CD4-positive, CD25-positive, alpha-beta regulatory T cell (primary cell): Measurements from ENCODE around the gene ATP8B1. TPM values are rescaled to one million over a fixed set of nuclear protein-coding genes. Genes with fewer than 3 reads are reported as not detected.

Experiments
- ATAC-seq, 2 donors: fragments of 150-1000 bp; cut with Tn5 transposase; one replicate each; pipeline ENCODE4 v1.10.0; 2021; ENCODE audit warnings: low read depth in 2 of 2, moderate number of reproducible peaks in 2 of 2, moderate library complexity in 1 of 2
- DNase-seq, 3 donors: peaks; one replicate each; pipeline versions ENCODE4 v3.0.0 to v3.0.0-alpha.2; 2012 to 2022; ENCODE audit warnings: mixed read lengths in 1 of 3
- H3K27ac ChIP-seq: one replicate; pipeline ENCODE4 v1.7.0; 2013; ENCODE audit warnings: mild to moderate bottlenecking, low read length; ENCODE audit not compliant: insufficient read depth, poor library complexity, severe bottlenecking
- H3K27me3 ChIP-seq: one replicate; pipeline ENCODE4 v1.7.0; 2013; ENCODE audit warnings: low read length; ENCODE audit not compliant: control insufficient read depth, insufficient read depth
- H3K36me3 ChIP-seq: one replicate; pipeline ENCODE4 v1.7.0; 2013; ENCODE audit warnings: mild to moderate bottlenecking, low read length, moderate library complexity; ENCODE audit not compliant: control insufficient read depth, insufficient read depth
- H3K4me1 ChIP-seq: 2 replicates; pipeline ENCODE4 v1.7.0; 2013; ENCODE audit warnings: mild to moderate bottlenecking, low read length; ENCODE audit not compliant: insufficient read depth, control insufficient read depth, poor library complexity, severe bottlenecking
- H3K4me3 ChIP-seq: one replicate; pipeline ENCODE4 v1.7.0; 2013; ENCODE audit warnings: low read depth, mild to moderate bottlenecking, low read length, moderate library complexity
- H3K9me3 ChIP-seq, 2 experiments: 1 replicate in 1 of 2; 2 replicates in 1 of 2; pipeline ENCODE4 v1.7.0; 2013; ENCODE audit warnings: low read length in 2 of 2, mild to moderate bottlenecking in 1 of 2, moderate library complexity in 1 of 2; ENCODE audit not compliant: control insufficient read depth in 2 of 2
- H3K27ac Mint-ChIP-seq, 3 donors: one replicate each; pipeline ENCODE4 v1.8.0; 2020 to 2022; ENCODE audit warnings: mild to moderate bottlenecking in 3 of 3, mixed read lengths in 3 of 3, moderate library complexity in 2 of 3
- H3K27me3 Mint-ChIP-seq: one replicate; pipeline ENCODE4 v1.8.0; 2022; ENCODE audit warnings: mild to moderate bottlenecking, mixed read lengths
- H3K36me3 Mint-ChIP-seq: one replicate; pipeline ENCODE4 v1.8.0; 2020; ENCODE audit warnings: mixed read lengths
- H3K4me1 Mint-ChIP-seq, 4 donors: one replicate each; pipeline ENCODE4 v1.8.0; 2020 to 2022; ENCODE audit warnings: mixed read lengths in 4 of 4, mild to moderate bottlenecking in 1 of 4
- H3K4me3 Mint-ChIP-seq, 4 donors: one replicate each; pipeline ENCODE4 v1.8.0; 2020 to 2022; ENCODE audit warnings: mild to moderate bottlenecking in 4 of 4, mixed read lengths in 4 of 4, moderate library complexity in 3 of 4
- H3K9me3 Mint-ChIP-seq, 7 donors: one replicate each; pipeline ENCODE4 v1.8.0; 2020 to 2022; ENCODE audit warnings: mixed read lengths in 7 of 7, mild to moderate bottlenecking in 3 of 7, moderate library complexity in 2 of 7
- polyA plus RNA-seq, 4 donors: library from polyadenylated mRNA; unstranded; fragments of 300-500 nt; fragmentation: Illumina TruSeq; gene quantifications; one replicate each; pipeline ENCODE4 v1.2.3, GENCODE V29; 2021
- total RNA-seq: library from RNA; stranded (reverse); gene quantifications from one replicate; pipeline ENCODE4 v1.2.3, GENCODE V29; 2022

The ATP8B1 gene
- total and polyA plus RNA-seq, 5 donors from 2014 or later = 0.20 TPM; not detected in 4

DNA sequence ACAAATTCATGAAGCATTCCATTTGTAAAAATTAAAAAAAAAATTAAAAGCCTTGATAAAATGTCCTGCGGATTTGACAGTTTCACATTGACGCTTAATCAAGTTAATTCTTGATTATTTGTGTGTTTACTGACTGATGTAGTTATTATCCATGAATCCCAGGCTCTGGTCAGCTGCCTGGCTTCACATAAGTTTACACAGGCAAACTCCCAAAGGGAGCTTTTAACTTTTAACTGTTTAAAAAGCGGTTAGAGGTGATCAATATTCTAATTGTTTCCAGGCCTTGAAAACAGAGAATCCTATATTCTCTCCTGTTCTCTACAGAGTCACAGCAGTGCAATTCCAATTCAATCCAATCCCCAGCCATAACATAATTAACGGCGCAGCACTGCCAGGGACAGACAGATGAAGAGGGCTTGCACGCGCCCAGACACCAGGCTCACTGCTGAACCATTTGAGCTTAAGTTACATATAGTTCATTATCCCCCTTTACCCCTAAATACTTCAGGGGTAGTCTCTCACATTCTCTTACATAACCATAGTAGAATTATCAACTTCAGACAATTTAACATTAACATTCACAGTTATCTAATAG lies 47.5 kb downstream of the ATP8B1 start:
- no peaks in the 10 kb centered on the region for H3K9me3 ChIP-seq
- no peak overlapping the region for H3K27ac Mint-ChIP-seq
- H3K4me3 Mint-ChIP-seq = no peak overlapping the region
- no peaks in the 10 kb centered on the region for H3K36me3 Mint-ChIP-seq
- H3K27ac ChIP-seq = no peak overlapping the region
- H3K4me1 Mint-ChIP-seq = peaks cover 0 to 7% (median 0%) of the 10 kb centered on the region in 4 donors
- no peak overlapping the region for H3K4me3 ChIP-seq
- no peak for DNase-seq
- no peaks in the 10 kb centered on the region for H3K27me3 ChIP-seq
- H3K4me1 ChIP-seq = no peaks in the 10 kb centered on the region
- no peaks in the 10 kb centered on the region for H3K36me3 ChIP-seq
- ATAC-seq = no peak
- no peaks in the 10 kb centered on the region for H3K27me3 Mint-ChIP-seq
- H3K9me3 Mint-ChIP-seq = no peaks in the 10 kb centered on the region

DNA sequence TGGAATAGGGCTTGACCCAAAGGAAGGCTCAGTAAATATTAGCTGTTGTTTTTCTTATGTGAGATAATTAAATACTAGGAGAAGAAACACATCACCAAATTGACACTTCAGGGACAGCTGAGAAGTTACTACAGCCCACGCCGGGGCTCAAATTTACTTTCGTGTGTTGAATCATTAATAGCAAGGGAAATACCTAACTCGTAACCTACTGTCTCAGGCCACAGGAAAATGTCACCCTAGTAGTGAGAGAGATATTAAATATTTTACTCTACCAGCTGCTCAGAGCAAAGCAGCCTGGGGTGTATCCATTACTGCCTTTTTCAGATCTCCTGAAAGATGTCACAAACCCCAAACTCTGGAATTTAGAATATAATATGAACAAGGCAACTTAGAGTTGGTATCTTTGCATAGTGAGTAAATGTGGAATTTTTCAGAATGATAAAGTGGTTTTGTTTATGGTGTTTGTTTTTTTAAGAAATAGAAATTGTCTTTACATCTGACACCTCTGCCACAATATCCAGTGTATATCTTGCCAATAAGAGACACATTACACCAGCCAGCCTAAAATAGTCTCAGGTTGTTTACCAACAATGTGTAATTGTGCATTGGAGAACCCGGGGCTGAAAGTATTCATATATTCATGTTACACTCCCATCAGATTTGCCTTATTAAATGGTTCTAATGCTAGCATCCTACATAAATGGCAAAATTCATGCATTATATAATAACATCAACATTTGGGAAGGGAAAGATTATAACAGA lies 48.4 kb downstream of the ATP8B1 start:
- peaks cover 0 to 7% (median 0%) of the 10 kb centered on the region in 4 donors for H3K4me1 Mint-ChIP-seq
- no peaks in the 10 kb centered on the region for H3K9me3 ChIP-seq
- no peak for ATAC-seq
- no peak for DNase-seq
- H3K4me3 ChIP-seq = no peak overlapping the region
- H3K36me3 Mint-ChIP-seq = no peaks in the 10 kb centered on the region
- no peaks in the 10 kb centered on the region for H3K27me3 ChIP-seq
- H3K27ac Mint-ChIP-seq = no peak overlapping the region
- H3K9me3 Mint-ChIP-seq = no peaks in the 10 kb centered on the region
- no peaks in the 10 kb centered on the region for H3K4me1 ChIP-seq
- no peaks in the 10 kb centered on the region for H3K27me3 Mint-ChIP-seq
- H3K27ac ChIP-seq = no peak overlapping the region
- H3K4me3 Mint-ChIP-seq = no peak overlapping the region
- H3K36me3 ChIP-seq = no peaks in the 10 kb centered on the region

DNA sequence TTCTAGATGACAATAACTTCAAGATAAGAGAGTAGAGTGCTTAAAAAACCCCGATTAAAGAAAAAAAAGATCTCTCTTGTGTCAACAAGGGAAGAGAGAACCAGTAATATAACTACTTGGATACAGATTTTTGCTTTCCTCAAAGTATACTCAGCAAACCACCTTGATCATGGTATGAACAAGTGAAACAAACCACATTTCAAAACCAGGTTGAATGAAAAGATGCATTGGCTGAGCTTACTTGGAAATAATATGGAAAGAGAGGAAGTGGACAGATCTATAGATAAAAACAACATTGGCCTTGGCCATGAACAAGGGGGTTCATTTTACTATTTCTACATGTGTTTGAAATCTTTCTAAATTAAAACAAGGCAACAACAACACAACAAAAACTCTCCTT lies 50.1 kb downstream of the ATP8B1 start:
- no peak for ATAC-seq
- Mint-ChIP-seq H3K36me3 (no peaks in the 10 kb centered on the region), H3K4me1 (peaks cover 0 to 7% (median 0%) of the 10 kb centered on the region in 4 donors), H3K9me3 (no peaks in the 10 kb centered on the region), H3K27ac (no peak overlapping the region), H3K4me3 (no peak overlapping the region), H3K27me3 (no peaks in the 10 kb centered on the region)
- Histone ChIP-seq H3K27me3 (no peaks in the 10 kb centered on the region), H3K4me3 (no peak overlapping the region), H3K4me1 (no peaks in the 10 kb centered on the region), H3K36me3 (no peaks in the 10 kb centered on the region), H3K9me3 (no peaks in the 10 kb centered on the region), H3K27ac (no peak overlapping the region)
- DNase-seq = peak in 1 of 3 donors; percentile 2

DNA sequence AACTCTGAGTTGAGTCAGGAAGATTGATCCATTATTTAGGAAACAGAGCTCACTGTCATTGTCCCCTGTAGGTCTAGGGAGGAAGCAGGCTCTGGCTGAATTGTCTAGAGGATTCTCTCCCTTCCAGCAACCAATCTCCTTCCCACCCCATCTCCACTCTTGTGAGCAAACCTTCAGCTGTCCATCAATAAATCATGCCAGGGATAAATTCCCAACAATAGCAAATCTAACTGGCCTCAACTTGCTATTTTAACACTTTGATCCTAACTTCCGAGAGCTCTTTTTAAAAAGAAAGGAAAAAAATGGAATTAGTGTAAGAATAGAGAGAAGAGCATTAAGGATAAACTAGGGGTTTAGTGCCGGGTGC lies 53.5 kb downstream of the ATP8B1 start:
- no peak overlapping the region for H3K27ac ChIP-seq
- no peaks in the 10 kb centered on the region for H3K27me3 ChIP-seq
- no peak overlapping the region for H3K4me3 Mint-ChIP-seq
- H3K4me3 ChIP-seq = no peak overlapping the region
- ATAC-seq (no peak), DNase-seq (no peak)
- H3K27ac Mint-ChIP-seq = no peak overlapping the region
- no peaks in the 10 kb centered on the region for H3K36me3 ChIP-seq
- H3K4me1 Mint-ChIP-seq = peaks cover 0 to 10% (median 2%) of the 10 kb centered on the region in 4 donors
- no peaks in the 10 kb centered on the region for H3K4me1 ChIP-seq
- H3K9me3 ChIP-seq = no peaks in the 10 kb centered on the region
- no peaks in the 10 kb centered on the region for H3K36me3 Mint-ChIP-seq
- H3K27me3 Mint-ChIP-seq = no peaks in the 10 kb centered on the region
- H3K9me3 Mint-ChIP-seq = no peaks in the 10 kb centered on the region

DNA sequence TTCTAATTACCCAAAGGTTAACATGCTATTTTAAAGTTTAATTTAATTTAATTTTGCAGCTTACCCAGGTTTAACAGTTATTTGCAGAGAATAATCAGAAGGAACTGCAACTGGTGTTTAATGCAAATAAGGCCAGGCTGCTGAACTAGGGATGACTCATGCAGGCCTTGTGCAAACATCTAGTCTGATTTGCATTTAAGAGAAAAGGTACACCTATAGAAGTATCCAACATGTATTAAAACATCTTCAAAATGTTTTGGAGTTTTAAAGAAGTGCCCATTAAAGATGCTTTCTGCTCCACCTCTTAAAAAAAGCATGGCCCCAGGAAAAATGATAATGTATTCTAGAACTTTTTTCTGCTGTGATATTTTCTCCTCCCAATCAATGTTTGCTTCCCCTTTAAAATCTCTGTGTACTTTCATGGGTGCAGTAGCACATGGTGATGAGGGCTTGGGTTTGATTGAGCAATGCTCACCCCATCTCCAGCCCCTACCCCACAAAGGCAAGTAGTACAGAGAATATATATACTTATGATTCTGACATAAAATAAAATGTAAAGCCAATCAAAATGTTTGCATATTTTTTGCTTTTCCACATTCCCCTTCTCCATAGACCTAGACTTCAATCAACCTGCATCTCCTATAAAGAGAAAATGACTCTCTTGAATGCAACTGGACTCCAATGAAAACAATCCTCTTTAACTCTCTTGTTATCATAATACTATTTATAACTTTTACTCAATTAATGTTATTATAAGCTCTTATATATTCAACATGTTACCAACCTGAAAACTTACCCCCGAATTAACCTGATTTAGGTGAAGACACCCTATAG lies 54.1 kb downstream of the ATP8B1 start:
- Histone ChIP-seq H3K27ac (no peak overlapping the region), H3K36me3 (no peaks in the 10 kb centered on the region), H3K9me3 (no peaks in the 10 kb centered on the region), H3K4me1 (no peaks in the 10 kb centered on the region), H3K27me3 (no peaks in the 10 kb centered on the region), H3K4me3 (no peak overlapping the region)
- Mint-ChIP-seq H3K9me3 (no peaks in the 10 kb centered on the region), H3K27me3 (no peaks in the 10 kb centered on the region), H3K27ac (no peak overlapping the region), H3K36me3 (no peaks in the 10 kb centered on the region), H3K4me3 (no peak overlapping the region), H3K4me1 (peaks cover 0 to 10% (median 3%) of the 10 kb centered on the region in 4 donors)
- ATAC-seq (no peak), DNase-seq (no peak)

DNA sequence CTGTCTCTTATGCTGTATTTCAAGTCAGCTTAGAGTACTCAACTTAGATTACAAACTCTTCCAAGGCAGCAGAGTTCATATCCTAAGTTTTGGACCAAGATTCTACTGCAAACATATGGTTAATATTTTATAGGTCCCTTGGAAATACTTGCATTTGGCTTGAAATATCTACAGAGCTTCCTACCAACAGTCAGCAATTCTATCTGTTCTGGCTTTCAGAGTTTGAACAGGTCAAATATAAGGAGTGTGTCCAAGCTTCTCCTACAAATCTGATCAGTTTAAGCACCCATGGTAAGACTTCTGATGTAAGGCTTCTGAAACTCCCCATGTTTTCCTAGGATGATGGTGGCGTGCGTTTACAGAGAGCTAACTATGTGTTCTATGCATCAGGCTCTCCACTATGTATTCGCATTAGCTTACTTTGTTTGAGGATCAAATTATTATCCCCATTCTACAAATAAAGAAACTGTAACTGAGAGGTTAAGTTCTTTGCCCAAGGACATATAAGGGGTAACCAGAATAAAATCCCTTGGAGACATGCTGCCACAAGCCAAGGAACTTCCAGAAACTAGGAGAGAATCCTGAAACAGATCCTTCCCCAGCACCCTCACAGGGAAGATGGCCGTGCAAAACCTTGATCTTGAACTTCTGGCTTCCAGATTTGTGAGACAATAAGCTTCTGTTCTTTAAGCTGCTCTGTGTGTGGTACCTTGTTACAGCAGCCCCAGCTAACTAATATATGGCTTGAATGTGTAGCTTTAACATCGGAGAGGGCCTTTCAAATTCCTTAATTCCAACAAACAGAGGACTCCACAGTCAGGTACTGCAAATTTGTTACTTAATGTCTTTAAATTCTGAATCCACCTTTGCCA lies 55.1 kb downstream of the ATP8B1 start:
- H3K36me3 ChIP-seq = no peaks in the 10 kb centered on the region
- Mint-ChIP-seq H3K4me3 (no peak overlapping the region), H3K9me3 (no peaks in the 10 kb centered on the region), H3K27ac (no peak overlapping the region), H3K36me3 (no peaks in the 10 kb centered on the region), H3K4me1 (peaks cover 0 to 11% (median 3%) of the 10 kb centered on the region in 4 donors), H3K27me3 (no peaks in the 10 kb centered on the region)
- DNase-seq = no peak
- H3K27me3 ChIP-seq = no peaks in the 10 kb centered on the region
- no peaks in the 10 kb centered on the region for H3K9me3 ChIP-seq
- no peak overlapping the region for H3K4me3 ChIP-seq
- H3K4me1 ChIP-seq = no peaks in the 10 kb centered on the region
- no peak for ATAC-seq
- no peak overlapping the region for H3K27ac ChIP-seq

DNA sequence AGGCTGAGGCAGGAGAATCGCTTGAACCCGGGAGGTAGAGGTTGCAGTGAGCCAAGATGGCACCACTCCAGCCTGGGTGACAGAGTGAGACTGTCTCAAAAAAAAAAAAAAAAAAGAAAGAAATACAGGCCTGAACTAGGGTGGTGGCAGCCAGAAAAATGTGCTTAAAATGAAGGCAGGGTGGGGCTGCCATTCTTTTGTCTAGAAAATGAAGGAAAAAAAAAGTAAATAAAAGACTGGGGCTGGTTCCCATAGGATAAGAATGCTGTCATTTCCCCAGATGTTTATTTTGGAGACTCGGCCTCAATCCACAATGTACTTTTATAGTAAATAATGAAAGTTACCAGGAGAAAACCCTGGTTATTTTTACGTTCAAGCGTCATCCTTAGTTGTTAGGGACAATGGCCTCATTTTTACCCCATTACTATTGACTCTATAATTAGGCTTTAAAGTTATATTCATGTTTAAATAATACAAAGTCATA lies 58.9 kb downstream of the ATP8B1 start:
- no peaks in the 10 kb centered on the region for H3K27me3 ChIP-seq
- H3K9me3 ChIP-seq = no peaks in the 10 kb centered on the region
- Mint-ChIP-seq H3K9me3 (peaks cover 0 to 2% (median 1%) of the 10 kb centered on the region in 7 donors), H3K27ac (peak overlapping the region in 1 of 3 donors; percentile 14), H3K27me3 (no peaks in the 10 kb centered on the region), H3K4me3 (no peak overlapping the region), H3K4me1 (peaks cover 0 to 6% (median 3%) of the 10 kb centered on the region in 4 donors), H3K36me3 (peaks cover 2% of the 10 kb centered on the region)
- ATAC-seq (no peak), DNase-seq (no peak)
- H3K36me3 ChIP-seq = no peaks in the 10 kb centered on the region
- no peak overlapping the region for H3K27ac ChIP-seq
- no peaks in the 10 kb centered on the region for H3K4me1 ChIP-seq
- H3K4me3 ChIP-seq = no peak overlapping the region
